Breast epithelium (tissue), 4 donors: Measurements from ENCODE around the gene ACOXL. TPM values are rescaled to one million over a fixed set of nuclear protein-coding genes. Genes with fewer than 3 reads are reported as not detected.

Source experiments
- DNase-seq, 2 donors: peaks; one replicate each; pipeline ENCODE4 v3.0.0-alpha.2; 2019; ENCODE audit warnings: low spot score in 2 of 2
- H3K27ac ChIP-seq, 2 donors: fragments of 200-600 bp; sonication (generic) in 1 of 2; one replicate each; pipeline ENCODE4 v1.5.1; 2016 to 2019; ENCODE audit warnings: mild to moderate bottlenecking in 1 of 2
- H3K27me3 ChIP-seq, 2 donors: fragments of 200-600 bp; sonication (generic) in 1 of 2; one replicate each; pipeline versions ENCODE4 v1.5.1 to v1.6.0; 2017 to 2019; ENCODE audit warnings: control low read depth in 1 of 2, mild to moderate bottlenecking in 1 of 2
- H3K36me3 ChIP-seq: fragments of 200-600 bp; one replicate; pipeline ENCODE4 v1.5.1; 2019
- H3K4me1 ChIP-seq, 2 donors: fragments of 200-600 bp; sonication (generic); one replicate each; pipeline ENCODE4 v1.5.1; 2016 to 2019; ENCODE audit warnings: control low read depth in 1 of 2
- H3K4me3 ChIP-seq, 3 donors: fragments of 200-600 bp; sonication (generic); 1 replicate in 2 of 3; 2 replicates in 1 of 3; pipeline ENCODE4 v1.5.1; 2016 to 2019; ENCODE audit warnings: mild to moderate bottlenecking in 3 of 3, moderate library complexity in 2 of 3
- H3K9me3 ChIP-seq, 2 donors: fragments of 200-600 bp; sonication (generic) in 1 of 2; one replicate each; pipeline ENCODE4 v1.5.1; 2016 to 2019; ENCODE audit warnings: control low read depth in 1 of 2
- CTCF ChIP-seq, 3 donors: fragments of 450-650 bp; IDR thresholded peaks; one replicate each; pipeline ENCODE4 v1.5.1; 2016 to 2017; ENCODE audit warnings: antibody characterized with exemption in 3 of 3, mild to moderate bottlenecking in 3 of 3, moderate library complexity in 3 of 3
- POLR2A ChIP-seq: fragments of 450-650 bp; IDR thresholded peaks from one replicate; pipeline ENCODE4 v1.6.1; 2016; ENCODE audit warnings: antibody characterized with exemption, mild to moderate bottlenecking, moderate library complexity
- POLR2AphosphoS5 ChIP-seq, 3 donors: sonication (generic); formaldehyde crosslinking; IDR thresholded peaks; one replicate each; pipeline ENCODE4 v1.6.1; 2017; ENCODE audit warnings: antibody characterized with exemption in 3 of 3
- intact Hi-C: fragments of 100-400 bp; cut with DNase I; formaldehyde crosslinking; loops from one replicate; pipeline ENCODE4 v1.15.1; 2023; ENCODE audit warnings: low total_unique reads
- total RNA-seq, 3 donors: library from RNA; depleted of rRNA; stranded (reverse); fragments of >200 nt; gene quantifications; one replicate each; pipeline ENCODE4 v1.1.0, GENCODE V29; 2016

ACOXL gene
- total RNA-seq, 3 donors from 2014 or later: not detected

- H3K27ac ChIP-seq: no peak overlapping the region
Observed at GRCh38 chr2:110729106-110729505, 3.3 kb upstream of the ACOXL start.

GRCh38 chr2:110731064-110731463 is 1.3 kb upstream of the ACOXL start:
- Histone ChIP-seq H3K4me1 (no peaks in the 10 kb centered on the region), H3K4me3 (no peak overlapping the region), H3K27me3 (peaks cover 0 to 44% of the 10 kb centered on the region in 2 donors), H3K36me3 (no peaks in the 10 kb centered on the region), H3K27ac (no peak overlapping the region), H3K9me3 (no peaks in the 10 kb centered on the region)
- intact Hi-C loops: no loop called here
- no peak for TF ChIP-seq POLR2A
- no peak for TF ChIP-seq CTCF (IDR thresholded peaks at IDR 0.05)
- no peak for TF ChIP-seq POLR2AphosphoS5 (IDR thresholded peaks at IDR 0.05)
- no peak for DNase-seq

More at GRCh38 chr2:110729106-110729505, 3.3 kb upstream of the ACOXL start:
- no peak for DNase-seq
- intact Hi-C loops: no loop called here
- H3K27me3 ChIP-seq: peaks cover 0 to 38% of the 10 kb centered on the region in 2 donors
- H3K9me3 ChIP-seq: no peaks in the 10 kb centered on the region
- H3K4me3 ChIP-seq: no peak overlapping the region
- TF ChIP-seq POLR2A (no peak), CTCF (IDR thresholded peaks at IDR 0.05) (no peak), POLR2AphosphoS5 (IDR thresholded peaks at IDR 0.05) (no peak)
- no peaks in the 10 kb centered on the region for H3K36me3 ChIP-seq
- H3K4me1 ChIP-seq: no peaks in the 10 kb centered on the region

DNA sequence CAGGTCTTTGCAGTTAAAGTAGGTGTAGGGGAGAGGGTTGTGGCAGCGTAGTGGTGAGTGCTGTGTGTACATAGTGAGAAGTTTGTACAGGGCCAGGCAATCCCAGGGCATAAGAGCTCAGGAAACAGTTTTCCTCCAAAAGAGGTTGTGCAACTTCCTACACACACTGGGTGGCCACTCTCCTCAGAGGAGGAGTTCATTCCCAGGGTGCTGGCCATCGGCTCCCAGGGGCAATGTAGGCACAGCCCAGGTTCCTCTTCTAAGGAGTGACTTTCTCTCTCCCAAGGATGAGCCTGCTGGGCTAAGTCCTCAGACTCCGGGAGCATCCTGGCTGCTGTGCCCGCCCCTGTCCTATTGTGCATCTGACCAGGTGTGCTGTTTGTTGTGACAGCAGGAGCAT is 3.0 kb downstream of the ACOXL start:
- H3K4me1 ChIP-seq: no peaks in the 10 kb centered on the region
- TF ChIP-seq POLR2A (no peak), CTCF (IDR thresholded peaks at IDR 0.05) (no peak), POLR2AphosphoS5 (IDR thresholded peaks at IDR 0.05) (no peak)
- DNase-seq: no peak
- no peak overlapping the region for H3K4me3 ChIP-seq
- H3K27me3 ChIP-seq: peaks cover 0 to 52% of the 10 kb centered on the region in 2 donors
- intact Hi-C loops: no loop called here
- H3K36me3 ChIP-seq: no peaks in the 10 kb centered on the region
- H3K27ac ChIP-seq: no peak overlapping the region
- H3K9me3 ChIP-seq: peaks cover 0 to 13% of the 10 kb centered on the region in 2 donors

GRCh38 chr2:110737783-110738182 is 5.4 kb downstream of the ACOXL start:
- no peaks in the 10 kb centered on the region for H3K36me3 ChIP-seq
- H3K4me3 ChIP-seq: no peak overlapping the region
- TF ChIP-seq CTCF (IDR thresholded peaks at IDR 0.05): no peak
- no peak for TF ChIP-seq POLR2A
- no peak for TF ChIP-seq POLR2AphosphoS5 (IDR thresholded peaks at IDR 0.05)
- intact Hi-C loops: no loop called here
- H3K27me3 ChIP-seq: peaks cover 0 to 28% of the 10 kb centered on the region in 2 donors
- no peak overlapping the region for H3K27ac ChIP-seq
- H3K4me1 ChIP-seq: no peaks in the 10 kb centered on the region
- peaks cover 0 to 13% of the 10 kb centered on the region in 2 donors for H3K9me3 ChIP-seq
- DNase-seq: no peak

DNA sequence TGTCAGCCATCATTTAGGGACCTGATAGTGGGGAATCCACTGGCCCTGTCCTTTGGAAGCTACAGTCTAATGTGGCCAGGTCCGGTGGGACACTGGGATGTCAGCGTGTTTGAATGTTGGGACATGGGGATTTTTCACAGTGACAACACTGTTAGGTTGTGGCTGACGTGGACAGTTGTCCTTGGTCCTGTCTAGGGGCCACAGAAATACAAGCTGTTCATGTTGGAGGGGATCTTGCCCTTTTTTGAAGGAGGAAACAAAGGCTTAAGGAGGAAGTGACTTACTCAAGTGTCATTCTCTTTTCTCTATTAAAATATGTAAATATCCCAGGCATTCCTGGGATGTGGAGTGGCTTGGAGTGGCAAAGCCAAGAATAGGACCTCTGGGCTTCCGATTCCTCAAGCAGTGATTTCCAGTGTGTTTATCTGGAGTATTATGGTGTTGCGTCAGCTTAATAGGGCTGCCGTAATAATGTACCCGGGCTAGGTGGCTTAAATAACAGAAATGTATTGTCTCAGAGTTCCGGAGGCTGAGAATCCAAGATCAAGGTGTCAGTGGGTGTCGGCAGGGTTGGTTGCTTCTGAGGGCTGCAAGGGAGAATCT is 8.5 kb downstream of the ACOXL start:
- no peak overlapping the region for H3K4me3 ChIP-seq
- no peak for TF ChIP-seq POLR2AphosphoS5 (IDR thresholded peaks at IDR 0.05)
- TF ChIP-seq POLR2A: no peak
- TF ChIP-seq CTCF (IDR thresholded peaks at IDR 0.05): no peak
- peaks cover 0 to 14% of the 10 kb centered on the region in 2 donors for H3K27me3 ChIP-seq
- no peak for DNase-seq
- H3K36me3 ChIP-seq: no peaks in the 10 kb centered on the region
- H3K9me3 ChIP-seq: peaks cover 0 to 13% of the 10 kb centered on the region in 2 donors
- intact Hi-C loops: no loop called here
- H3K4me1 ChIP-seq: no peaks in the 10 kb centered on the region
- no peak overlapping the region for H3K27ac ChIP-seq
